ENCODE results near the gene ELAVL3. TPM values are rescaled to one million over a fixed set of nuclear protein-coding genes. Genes with fewer than 3 reads are reported as not detected.

Gene ELAVL3
- total RNA-seq = not detected

GRCh38 chr19:11480715-11481533, at the start of gene ELAVL3:
Gene ELAVL3 (minus strand): TSS chr19:11481046. CDS start chr19:11480608, 438 bp downstream.
- ChIA-PET POLR2A (interaction anchor here (0.5 kb wide), 1 partner anchor 186 kb away, joined by 6 read pairs; no protein-coding TSS in a partner anchor), CTCF (interaction anchor here (1.6 kb wide), 1 partner anchor 57 kb away, joined by 3 read pairs; no protein-coding TSS in a partner anchor)

DNA sequence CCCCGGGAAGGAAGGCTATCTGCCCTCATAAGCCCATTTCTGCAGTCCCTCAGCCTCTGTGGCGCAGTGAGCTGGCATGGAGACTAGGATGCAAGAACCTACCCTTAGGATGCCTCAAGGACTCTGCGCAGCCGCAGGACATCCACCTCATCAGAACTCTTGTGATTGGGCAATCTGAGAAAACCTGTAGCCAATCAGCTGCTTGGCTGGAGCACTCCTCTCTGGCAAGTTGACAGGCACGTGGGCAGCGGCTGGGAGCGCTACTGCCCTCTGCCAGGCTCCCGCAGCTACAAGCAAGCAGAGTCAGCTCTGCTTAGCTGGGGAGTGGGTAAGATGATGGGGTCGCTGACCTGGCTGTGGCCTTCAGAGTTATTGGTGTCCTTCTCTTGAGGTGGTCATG, 49.6 kb upstream of the ELAVL3 start:
- ChIA-PET CTCF (no interaction called here), POLR2A (no interaction called here)

DNA sequence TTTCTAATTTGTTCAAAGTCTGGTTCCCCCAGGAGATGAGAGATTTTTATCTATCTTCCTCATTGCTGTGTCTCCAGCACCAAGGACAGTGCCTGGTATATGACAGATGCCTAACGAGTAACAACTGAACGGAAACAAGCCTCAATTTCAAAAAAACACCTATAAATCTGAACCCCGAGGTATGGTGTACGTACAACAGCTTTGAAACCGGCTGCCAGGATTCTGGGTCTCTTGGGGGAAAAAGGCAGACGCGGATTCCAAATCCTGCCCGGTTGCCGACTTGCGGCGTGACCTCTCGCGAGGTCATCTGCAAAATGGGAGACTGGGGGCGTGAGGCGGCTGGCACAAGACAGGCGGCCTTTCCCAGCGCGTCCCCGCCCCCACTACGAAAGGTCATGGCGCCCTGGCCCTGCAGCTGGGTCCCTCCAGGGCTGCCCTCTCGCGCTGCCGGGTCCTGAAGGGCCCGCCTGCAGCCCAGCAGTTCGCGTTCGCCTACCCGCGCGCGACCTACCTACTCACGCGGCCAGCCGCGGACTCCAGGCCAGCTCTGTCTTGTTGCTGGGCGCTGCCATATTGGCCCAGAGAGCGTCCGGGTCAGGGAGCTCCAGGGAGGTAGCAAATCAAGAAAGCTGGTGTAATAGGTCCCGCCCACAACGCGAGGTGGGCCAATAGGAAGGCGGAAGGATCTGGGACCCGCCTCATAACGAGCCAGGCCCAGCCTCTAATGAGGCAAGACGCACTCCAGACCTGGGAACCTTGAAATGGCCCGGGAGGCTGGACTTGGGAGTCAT, 47.9 kb upstream of the ELAVL3 start, which contains the start of gene ECSIT:
ECSIT (minus strand) TSS at position 584 of the 791 bp plus-strand sequence. CDS start 9,964 bp downstream, outside the sequence.
- CTCF ChIA-PET = interaction anchor here (0.6 to 1.5 kb wide), 4 partner anchors 8 to 81 kb away, joined by 3 to 4 read pairs (median 4); partner anchors contain the start of gene ELOF1
- POLR2A ChIA-PET = interaction anchor here (0.6 to 1.5 kb wide), 4 partner anchors 15 to 116 kb away, joined by 3 to 5 read pairs (median 4); partner anchors contain the start of gene ELOF1

DNA sequence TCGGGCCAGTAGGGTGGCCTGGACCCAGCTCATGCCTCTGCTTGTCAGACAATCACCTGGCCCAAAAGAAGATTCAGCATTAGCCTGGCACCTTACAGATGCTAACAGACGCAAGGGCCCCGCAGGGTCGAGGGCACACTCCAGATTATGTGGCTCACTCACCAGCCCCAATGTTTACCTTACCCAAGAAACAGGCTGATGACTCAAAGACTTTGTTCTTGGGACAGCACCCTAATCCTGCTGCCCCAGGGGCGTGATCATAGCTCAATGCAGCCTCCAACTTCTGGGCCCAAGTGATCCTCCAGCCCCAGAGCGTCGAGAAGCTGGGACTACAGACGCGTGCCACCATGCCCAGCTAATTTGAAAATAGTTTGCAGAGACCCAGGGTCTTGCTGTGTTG, 38.3 kb upstream of the ELAVL3 start:
- ChIA-PET POLR2A (no interaction called here), CTCF (interaction anchor here (1.3 kb wide), 1 partner anchor 17 kb away, joined by 4 read pairs; no protein-coding TSS in a partner anchor)

- ChIA-PET CTCF (interaction anchor here (1.5 kb wide), 1 partner anchor 22 kb away, joined by 4 read pairs; no protein-coding TSS in a partner anchor), POLR2A (interaction anchor here (0.7 to 1.3 kb wide), 2 partner anchors 15 to 162 kb away, joined by 3 to 4 read pairs; partner anchors contain the start of gene ECSIT)
Measured at GRCh38 chr19:11513946-11514345, 33.1 kb upstream of the ELAVL3 start.

DNA sequence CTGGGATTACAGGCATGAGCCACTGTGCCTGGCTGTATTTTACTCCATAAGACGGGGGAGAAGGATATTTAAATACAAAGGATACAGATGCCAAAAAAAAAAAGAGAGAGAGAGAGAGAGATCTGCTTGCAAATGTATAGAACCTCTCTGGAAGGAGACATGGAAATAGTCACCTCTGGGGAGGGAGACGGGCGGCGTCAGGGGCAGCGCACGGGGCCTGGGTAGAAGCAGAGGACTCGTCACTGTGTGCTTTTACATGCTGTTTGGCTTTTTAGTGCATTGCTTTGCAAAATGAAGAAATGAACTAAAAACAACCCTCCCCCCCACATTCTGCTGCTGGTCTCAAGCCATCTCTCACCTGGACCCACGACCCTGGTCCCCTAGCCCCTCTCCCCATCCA, 29.6 kb upstream of the ELAVL3 start:
- POLR2A ChIA-PET = interaction anchor here (0.7 kb wide), 1 partner anchor 255 kb away, joined by 3 read pairs; no protein-coding TSS in a partner anchor
- CTCF ChIA-PET = interaction anchor here (1.4 kb wide), 1 partner anchor 28 kb away, joined by 3 read pairs; no protein-coding TSS in a partner anchor

DNA sequence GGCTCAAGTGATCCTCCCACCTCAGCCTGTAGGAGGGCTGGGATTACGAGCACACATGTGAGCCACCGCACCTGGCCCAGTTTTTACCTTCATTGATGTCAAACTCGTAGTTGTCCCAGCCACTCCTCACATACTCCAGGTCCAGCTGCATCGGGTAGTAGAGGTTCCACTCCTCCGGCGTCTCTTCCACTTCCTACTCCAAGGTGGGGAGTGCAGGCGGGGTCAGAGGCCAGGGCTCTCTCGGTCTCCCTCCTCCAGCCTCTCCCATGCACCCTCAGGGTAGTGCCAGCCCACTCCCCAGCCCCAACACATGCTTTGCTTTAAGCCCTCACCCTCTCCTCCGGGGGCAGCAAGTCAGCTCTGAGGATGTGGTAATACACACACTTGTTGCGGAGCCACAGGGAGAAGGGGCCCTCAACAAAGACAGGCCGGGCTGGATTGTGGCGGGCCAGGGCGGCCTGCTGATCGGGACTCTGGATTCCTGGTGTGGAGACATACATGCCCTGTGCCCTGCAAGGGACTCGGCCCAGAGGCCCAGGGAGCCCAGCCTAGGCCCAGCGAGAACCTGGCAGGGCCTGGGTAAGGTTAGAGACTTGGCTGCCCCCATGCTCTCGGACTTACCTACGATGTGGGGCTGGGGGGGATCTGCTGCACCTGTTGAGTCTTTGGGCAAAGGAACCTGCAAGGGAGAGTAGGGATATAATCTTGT, 26.7 kb upstream of the ELAVL3 start:
- POLR2A ChIA-PET = no interaction called here
- CTCF ChIA-PET = interaction anchor here (0.6 to 0.8 kb wide), 2 partner anchors 25 to 51 kb away, joined by 3 read pairs; no protein-coding TSS in a partner anchor

GRCh38 chr19:11506967-11507366, 26.1 kb upstream of the ELAVL3 start:
- CTCF ChIA-PET = interaction anchor here (0.7 to 0.8 kb wide), 2 partner anchors 25 to 650 kb away, joined by 3 to 5 read pairs; partner anchors contain the start of gene ZNF625
- POLR2A ChIA-PET = interaction anchor here (0.6 to 1.1 kb wide), 3 partner anchors 19 to 1148 kb away, joined by 3 to 5 read pairs (median 3); partner anchors contain the start of gene SWSAP1

DNA sequence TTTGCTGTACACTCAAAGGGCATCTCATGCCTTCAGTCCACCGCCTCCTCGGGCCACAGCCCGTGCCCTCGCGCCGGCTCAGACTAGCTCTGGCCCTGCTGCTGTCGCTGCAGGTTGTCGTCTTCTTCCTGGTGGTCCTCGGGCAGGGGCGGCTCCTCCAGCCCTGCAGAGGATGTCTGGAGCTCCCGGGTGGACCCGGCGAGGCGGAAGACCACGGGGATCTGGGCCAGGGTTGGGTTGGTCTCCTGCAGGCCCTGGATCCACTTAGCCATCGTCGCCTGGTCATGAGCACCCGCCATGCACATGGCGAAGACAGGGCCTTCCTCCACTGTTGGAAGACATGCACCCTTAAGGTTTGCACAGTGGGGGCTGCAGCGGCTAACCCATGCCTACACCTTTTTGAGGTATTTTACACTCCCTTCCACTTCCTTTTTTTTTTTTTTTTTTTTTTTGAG, 25.3 kb upstream of the ELAVL3 start:
- CTCF ChIA-PET = interaction anchor here (0.7 kb wide), 1 partner anchor 650 kb away, joined by 5 read pairs; the partner anchor contains the start of gene ZNF625

GRCh38 chr19:11505504-11506100, 24.8 kb upstream of the ELAVL3 start, which contains the start of gene ZNF653:
Gene ZNF653 (minus strand): TSS chr19:11505839. CDS start chr19:11505786, 53 bp downstream.
- CTCF ChIA-PET = no interaction called here
- POLR2A ChIA-PET = interaction anchor here (0.6 to 0.8 kb wide), 2 partner anchors 27 to 129 kb away, joined by 3 to 10 read pairs; no protein-coding TSS in a partner anchor

More for the DNA sequence above, 25.3 kb upstream of the ELAVL3 start:
- POLR2A ChIA-PET = interaction anchor here (0.7 to 1.1 kb wide), 3 partner anchors 19 to 131 kb away, joined by 3 to 10 read pairs (median 3); partner anchors contain the start of gene SWSAP1

- ChIA-PET POLR2A (interaction anchor here (0.6 kb wide), 1 partner anchor 129 kb away, joined by 3 read pairs; no protein-coding TSS in a partner anchor), CTCF (no interaction called here)
Measured at GRCh38 chr19:11505032-11505503, 24.2 kb upstream of the ELAVL3 start.

DNA sequence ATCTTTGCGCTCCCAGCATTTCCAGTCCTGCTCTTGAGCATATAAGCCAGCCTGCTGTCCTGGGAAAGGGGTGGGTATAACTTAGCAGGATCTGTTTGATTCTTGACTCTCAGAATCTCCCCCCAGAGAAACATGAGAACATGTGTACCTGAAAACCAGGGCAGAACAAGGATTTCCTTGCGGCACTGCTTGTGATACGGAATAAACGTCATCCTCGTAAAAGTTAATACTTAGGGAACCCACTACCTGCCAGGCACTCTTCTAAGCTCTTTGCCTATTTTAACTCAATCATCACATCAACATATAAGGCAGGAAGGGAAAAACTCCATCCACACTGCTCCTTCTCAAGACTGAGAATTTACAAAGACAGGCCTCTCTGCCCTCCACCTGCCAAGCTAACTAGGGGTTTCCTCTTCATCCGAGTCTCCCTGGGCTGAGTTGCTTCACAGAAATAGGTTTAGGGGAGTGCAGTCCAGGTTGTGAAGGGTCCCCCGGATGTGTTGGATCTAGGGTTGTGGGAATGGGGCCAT, 23.7 kb upstream of the ELAVL3 start:
- CTCF ChIA-PET = interaction anchor here (0.7 kb wide), 1 partner anchor 22 kb away, joined by 4 read pairs; no protein-coding TSS in a partner anchor
- POLR2A ChIA-PET = no interaction called here

- POLR2A ChIA-PET = no interaction called here
- CTCF ChIA-PET = no interaction called here
Measured at GRCh38 chr19:11499890-11500420, 19.1 kb upstream of the ELAVL3 start.

GRCh38 chr19:11499220-11499726, 18.4 kb upstream of the ELAVL3 start:
- ChIA-PET POLR2A (no interaction called here), CTCF (no interaction called here)

DNA sequence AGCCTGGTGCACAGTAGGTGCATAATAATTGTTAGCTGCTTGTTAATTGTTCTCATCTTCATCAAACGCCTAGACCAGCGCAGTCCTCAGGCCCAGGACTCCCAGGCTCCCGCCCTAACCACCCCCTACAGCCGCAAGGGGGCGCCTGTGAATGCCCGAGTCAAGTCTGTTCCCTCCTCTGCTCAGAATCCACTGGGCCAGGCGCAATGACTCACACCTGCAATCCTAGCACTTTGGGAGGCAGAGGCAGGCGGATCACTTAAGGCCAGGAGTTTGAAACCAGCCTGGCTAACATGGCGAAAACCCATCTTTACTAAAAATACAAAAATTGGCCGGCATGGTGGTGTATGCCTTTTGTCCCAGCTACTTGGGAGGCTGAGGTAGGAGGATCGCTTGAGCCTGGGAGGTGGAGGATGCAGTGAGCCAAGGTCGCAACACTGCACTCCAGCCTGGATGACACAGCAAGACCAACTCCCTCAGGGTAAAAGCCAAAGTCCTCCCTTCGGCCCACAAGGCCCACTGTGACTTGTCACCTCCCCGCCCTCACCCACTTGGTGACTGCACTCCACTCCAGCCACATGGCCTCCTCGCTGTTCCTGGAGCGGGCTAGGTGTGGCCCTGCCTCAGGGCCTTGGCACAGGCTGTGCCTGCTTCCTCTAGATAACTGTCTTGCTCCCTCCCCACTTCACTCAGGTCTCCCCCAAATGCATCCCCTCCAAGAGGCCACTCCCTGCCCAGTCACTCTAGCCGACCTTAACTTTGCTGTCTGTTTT, 15.7 kb upstream of the ELAVL3 start:
- POLR2A ChIA-PET = no interaction called here
- CTCF ChIA-PET = interaction anchor here (0.6 to 1.0 kb wide), 4 partner anchors 14 to 47 kb away, joined by 3 to 5 read pairs (median 3); no protein-coding TSS in a partner anchor

DNA sequence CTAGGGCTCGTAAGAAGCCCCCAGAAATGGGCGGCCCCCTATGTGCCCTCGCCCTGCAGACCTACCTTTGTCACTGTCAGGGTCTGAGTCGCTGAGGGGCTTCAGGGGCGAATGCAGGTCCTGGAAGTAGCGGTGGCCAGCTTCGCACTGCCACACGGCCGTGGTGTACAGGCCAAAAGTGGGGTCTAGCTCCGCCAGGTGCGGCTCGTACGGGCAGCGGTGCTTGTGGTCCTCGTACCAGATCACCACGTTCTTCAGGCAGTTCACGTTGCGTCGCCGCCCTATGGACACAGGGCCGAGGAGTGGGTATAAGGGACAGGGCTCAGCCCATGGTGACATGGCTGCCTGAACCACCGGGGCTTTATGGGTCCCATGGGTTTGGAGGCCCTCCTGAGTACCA, 15.0 kb upstream of the ELAVL3 start:
- CTCF ChIA-PET = interaction anchor here (0.6 to 1.2 kb wide), 3 partner anchors 13 to 68 kb away, joined by 3 read pairs; no protein-coding TSS in a partner anchor
- POLR2A ChIA-PET = no interaction called here

Data from activated CD8-positive, alpha-beta memory T cell treated with anti-CD3 and anti-CD28 coated beads for 36 hours (primary cell).